ENCODE results near the gene ITPKB.
"Not testable (repeated sequence)": the region's sequence is repeated elsewhere in the genome, so short reads cannot be mapped to it uniquely, and the experiment has no call there.

Gene ITPKB

GRCh38 chr1:226651041-226651731, 87.9 kb downstream of the ITPKB start:
- no peak for DNase-seq

DNA sequence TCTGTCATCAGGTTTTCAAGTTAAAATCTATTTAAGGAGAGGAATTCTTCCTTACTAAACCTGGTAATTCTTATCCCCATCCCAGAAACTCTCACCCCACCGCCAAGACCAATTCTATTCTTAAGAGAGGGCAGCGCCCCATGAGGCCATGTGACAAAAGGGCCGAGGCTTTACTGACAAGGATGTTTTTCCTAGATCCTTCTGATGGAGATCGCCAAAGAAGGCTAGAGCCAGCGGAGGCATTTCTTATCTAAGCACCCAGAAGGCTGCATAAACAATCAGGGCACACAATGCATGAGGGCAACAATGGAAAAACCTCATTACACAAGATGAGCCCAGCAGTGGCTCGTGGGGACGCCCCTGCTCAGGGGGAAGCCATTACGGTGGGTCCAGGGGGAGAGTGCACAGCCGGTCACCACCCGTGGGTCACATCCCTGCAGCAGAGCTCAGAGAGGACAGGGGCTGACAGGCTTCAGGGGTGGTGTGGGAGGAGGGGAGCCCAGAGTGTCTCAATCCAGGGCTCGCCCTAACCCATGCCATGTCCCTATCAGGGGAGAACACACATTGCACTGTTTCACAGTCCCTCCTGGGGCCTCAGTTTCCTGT, 88.7 kb downstream of the ITPKB start:
- DNase-seq: no peak

GRCh38 chr1:226649780-226650179, 89.3 kb downstream of the ITPKB start:
- DNase-seq: no peak

DNA sequence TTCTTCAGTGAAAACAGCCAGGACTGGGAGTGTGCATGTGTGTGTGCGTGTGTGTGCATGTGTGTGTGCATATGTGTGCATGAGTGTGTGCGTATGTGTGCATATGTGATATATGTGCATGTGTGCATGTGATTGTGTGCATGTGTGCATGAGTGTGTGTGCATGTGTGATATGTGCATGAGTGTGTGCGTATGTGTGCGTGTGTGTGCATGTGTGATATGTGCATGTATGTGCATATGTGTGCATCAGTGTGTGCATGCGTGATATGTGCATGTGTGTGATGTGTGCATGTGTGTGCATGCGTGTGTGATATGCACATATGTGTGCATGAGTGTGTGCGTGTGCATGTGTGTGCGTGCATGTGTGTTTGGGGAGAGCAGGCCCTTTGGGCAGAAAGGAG, 89.8 kb downstream of the ITPKB start:
- DNase-seq: no peak

GRCh38 chr1:226648421-226648820, 90.7 kb downstream of the ITPKB start:
- DNase-seq: no peak

GRCh38 chr1:226647719-226648118, 91.4 kb downstream of the ITPKB start:
- DNase-seq: no peak

DNA sequence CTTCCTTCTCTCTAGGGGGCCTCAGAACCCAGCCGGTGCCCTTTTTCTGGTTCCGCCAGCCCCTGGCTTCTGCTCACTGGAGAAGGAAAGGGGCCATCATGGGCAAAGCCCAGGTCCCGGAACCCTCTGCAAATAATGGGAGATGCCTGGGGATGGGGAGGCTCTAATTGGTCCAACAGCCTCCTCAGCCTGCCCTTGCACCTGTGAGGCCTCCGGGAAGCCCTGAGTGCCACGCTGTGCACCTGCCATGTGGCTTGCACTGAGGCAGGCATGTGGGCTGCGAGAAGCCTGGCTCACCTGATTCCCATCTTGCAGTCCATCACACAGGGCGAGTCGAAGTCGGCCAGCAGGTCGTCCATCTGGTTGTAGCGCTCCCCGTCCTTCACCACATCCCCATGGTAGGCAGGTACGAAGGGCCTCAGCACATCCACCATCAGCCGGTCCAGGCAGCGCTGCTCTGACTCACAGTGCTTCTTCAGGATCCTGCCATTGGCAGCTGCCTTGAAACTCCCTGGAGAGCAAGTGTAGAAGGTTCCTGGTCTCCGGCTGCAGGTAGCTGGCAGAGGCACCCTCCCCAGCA, 92.1 kb downstream of the ITPKB start:
- DNase-seq: no peak

DNA sequence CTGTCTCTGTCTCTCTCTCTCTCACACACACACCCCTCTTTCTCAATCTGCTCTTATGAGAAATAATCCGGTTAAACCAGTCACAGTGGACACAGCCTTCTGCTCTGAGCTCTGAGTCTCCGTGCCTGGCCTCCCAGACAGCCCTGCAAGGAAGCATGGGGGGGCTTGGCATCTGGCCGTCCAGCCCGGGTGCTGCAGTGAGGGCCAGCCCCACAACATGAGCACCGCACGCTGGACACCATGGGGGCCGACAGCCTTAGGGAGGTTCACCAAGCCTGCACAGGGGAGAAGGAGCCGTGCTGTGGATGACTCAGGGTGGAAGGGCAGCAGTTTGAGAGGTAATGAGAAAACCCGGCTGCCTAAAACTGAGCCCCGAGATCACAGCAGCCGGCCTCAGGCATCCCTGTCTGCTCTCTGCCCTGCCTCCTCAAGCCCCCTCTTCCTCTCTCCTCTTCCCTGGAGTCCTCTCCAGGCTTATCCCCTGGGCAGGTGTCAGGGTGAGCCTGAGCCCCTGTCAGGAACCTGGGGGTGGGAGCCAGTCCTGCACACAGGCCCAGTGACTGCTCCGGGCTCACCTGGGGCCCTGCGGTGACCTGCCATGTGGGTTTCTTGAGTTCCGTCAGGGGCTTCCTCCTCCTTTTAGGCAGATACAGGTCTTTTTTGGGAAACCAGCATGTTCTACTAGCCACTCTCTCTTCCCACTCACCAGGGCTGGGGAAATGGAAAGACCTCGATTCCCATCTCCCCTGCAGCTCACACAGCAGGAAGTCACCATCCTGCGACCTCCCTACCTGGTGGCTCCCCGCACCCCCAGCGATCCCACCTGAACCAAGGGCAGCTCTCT, 92.8 kb downstream of the ITPKB start:
- DNase-seq: no peak

- DNase-seq: no peak
Measured at GRCh38 chr1:226645279-226645976, 93.7 kb downstream of the ITPKB start.

GRCh38 chr1:226644541-226645176, 94.4 kb downstream of the ITPKB start:
- no peak for DNase-seq

DNA sequence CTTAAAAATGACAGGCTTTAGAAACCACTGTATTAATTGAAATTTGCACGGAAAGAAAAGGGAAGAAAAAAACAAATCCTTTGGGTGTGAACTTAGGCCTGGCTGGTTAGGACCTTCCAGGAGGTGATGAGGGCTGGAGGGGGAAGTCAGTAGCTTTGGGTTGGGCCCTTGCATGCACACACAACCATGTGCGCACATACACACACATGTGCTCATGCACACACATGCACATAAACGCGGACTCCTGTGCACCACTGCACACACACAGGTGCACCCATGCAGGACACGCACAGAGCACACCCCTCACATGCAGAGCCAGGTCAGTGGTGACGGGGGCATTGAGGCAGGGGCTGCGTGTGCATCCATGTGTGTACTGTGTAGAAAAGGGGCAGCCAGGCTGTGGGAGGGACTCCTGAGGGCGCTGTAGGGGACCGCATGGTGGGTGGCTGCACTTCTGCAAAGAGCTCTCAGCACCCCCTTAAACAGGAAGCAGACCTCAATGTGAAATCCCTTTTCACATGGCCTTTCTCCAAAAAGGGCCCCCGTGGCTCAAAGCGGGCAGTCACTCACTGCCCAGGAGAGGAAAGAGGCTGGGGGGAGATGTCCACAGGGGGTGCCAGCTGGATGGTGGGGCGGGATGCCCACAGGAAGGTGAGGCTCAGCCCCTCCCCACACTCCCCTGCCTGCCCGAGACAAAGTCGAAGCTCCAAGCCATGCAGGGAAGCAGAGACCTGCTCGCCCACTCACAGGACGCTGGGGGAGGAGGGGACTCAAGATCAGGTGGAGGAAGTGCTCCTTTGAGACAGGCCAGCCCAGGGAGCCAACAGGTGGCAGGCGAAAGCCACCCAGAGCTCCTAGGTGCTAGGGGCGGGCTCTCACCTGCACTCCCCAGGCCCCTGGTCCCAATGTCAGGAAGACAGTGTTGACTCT, 95.2 kb downstream of the ITPKB start:
- DNase-seq: no peak

DNA sequence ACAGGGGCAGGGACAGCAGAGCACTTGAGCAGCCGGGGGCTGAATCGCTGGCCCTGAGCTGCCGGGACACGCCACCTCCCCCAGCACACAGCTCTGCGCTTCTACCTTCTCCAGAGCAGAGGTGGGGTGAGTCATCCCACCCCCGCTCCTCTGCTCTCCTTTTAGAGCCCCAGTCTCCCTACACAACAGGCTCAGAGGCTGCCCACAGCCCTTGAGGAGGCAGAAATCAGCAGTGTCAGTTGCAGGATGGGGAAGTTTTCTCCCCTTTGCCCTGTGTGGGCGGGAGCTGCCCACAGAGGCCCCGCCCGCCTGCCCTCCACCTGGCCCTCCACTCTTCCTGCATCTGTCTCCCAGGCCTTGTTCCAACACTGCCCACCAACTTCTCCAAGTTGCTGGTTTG, 95.9 kb downstream of the ITPKB start:
- DNase-seq: no peak

GRCh38 chr1:226642421-226642820, 96.7 kb downstream of the ITPKB start:
- no peak for DNase-seq

DNA sequence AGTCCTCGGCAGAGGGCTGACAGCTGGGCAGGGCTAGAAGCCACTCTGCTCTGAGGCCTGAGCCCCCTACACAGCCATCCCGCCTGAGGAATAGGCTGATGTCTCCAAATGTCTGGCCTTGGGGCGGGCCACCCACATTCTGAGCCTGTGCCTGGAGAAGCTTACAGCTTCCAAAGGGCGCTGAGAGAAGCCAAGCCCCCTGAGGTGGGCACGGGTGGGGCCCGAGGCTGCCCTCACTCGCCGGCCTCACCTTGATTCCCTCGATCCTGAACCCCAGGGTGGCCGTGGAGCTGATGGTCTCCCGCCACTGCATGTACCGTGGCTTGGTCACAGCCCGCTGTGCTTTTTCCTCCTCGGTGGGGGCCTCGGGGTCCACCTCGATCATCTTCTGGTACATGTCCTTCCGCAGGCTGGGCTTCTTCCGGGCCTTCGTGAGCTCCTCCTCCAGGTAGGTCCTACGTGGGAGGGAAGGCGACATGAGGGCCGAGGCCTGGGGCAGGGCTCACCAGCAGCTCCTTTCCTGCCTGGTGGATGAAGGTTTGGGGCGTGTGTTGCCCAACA, 97.3 kb downstream of the ITPKB start:
- no peak for DNase-seq

GRCh38 chr1:226640321-226641136, 98.6 kb downstream of the ITPKB start:
- no peak for DNase-seq

DNA sequence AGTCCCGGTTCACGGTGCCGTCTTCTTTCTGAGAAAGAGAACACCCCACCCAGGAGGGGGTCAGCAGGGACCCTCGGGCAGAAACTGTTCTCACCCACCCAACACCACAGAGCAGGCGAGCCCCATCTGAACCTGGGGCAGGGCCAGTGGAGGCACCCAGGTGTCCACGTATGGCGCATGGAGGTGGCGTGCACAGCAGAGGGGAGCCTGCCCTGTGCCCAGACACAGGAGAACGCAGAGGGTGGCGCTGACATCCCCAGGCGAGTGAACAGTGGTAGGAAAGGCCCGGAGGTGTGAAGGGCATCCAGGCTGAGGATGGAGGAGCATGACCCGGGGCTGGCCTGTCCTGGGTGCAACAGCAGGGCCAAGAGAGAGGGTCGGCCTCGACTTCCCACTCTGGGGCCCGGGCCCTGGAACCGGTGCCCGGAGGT, 99.4 kb downstream of the ITPKB start:
- DNase-seq: no peak

DNA sequence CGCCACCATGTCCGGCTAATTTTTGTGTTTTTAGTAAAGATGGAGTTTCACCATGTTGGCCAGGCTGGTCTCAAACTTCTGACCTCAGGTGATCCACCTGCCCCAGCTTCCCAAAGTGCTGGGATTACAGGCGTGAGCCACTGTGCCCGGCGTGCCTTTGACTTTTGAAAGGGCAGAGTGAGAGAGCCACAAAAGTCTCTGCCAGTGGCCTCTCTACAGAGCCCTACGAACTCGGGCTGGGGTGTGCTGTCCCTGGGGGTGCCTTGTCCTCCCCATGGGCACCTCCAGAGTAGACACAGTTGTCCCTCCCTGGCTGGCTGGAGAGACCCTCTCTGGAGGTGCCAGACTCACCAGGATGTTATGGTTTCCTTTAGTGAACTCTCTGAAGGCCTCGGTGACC, 99.9 kb downstream of the ITPKB start:
- DNase-seq: not testable (repeated sequence)

- DNase-seq: no peak
Measured at GRCh38 chr1:226638608-226639007, 100.5 kb downstream of the ITPKB start.

DNA sequence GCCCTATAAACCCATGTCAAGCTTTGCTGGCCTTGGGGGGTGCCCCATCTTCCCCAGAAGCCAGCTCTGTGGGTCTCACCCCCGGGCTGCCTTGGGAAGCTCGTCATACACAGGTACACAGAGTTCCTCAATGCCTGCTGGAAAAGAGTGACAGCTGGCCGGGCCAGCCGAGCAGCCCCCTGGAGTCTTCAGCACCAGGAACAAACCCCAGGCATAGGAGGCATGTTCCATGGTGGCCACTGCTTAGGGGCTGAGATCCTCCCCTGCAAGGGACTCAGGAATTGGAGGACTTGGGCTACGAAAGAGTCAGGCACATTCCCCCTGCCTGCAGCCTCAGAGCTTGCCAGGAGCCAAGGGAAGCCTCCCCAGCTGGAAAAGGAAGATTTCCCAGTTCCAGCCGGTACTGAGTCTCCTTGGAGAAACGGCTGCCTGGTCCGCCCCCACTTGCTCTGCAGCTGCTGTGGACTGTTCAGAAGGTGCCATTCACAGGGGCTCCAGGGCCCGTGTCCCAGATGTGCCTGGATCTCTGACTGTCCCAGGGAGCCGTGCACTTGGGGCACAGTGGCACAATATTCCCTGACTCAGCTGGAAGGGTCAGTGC, 101.0 kb downstream of the ITPKB start:
- DNase-seq: no peak

Measured in right kidney (tissue), 1 donor.